IMR-90 (cell line): ENCODE data around the gene CNNM3. TPM values are rescaled to one million over a fixed set of nuclear protein-coding genes. Genes with fewer than 3 reads are reported as not detected.

Source experiments
- ATAC-seq: fragments of 200-7000 bp; cut with Tn5 transposase; 2 replicates; pipeline ENCODE4 v1.9.1; 2020; ENCODE audit warnings: low read depth, mild to moderate bottlenecking, moderate library complexity
- BruUV-seq: library from RNA; stranded (reverse); fragments of 400-500 nt; replicated peaks from 2 replicates; lab custom pipeline; 2021; lab: Mats Ljungman, UMichigan
- CTCF ChIA-PET: fragments of 300-600 bp; formaldehyde crosslinking; extraction: SDS; loops from one replicate; lab custom pipeline; 2021; ENCODE audit warnings: antibody characterized with exemption; lab: Yijun Ruan, JAX
- POLR2A ChIA-PET: fragments of 300-600 bp; sonication (Branson Sonifier 250); formaldehyde crosslinking; loops from one replicate; lab custom pipeline; 2022; ENCODE audit warnings: antibody characterized with exemption; ENCODE audit not compliant: unreplicated experiment; lab: Charles Lee
- DNase-seq: peaks from one replicate; pipeline ENCODE4 v3.0.0; 2013
- H2AFZ ChIP-seq: replicated peaks from 2 replicates; pipeline ENCODE3; 2013; ENCODE audit warnings: low read length, mild to moderate bottlenecking; ENCODE audit not compliant: poor library complexity
- H2AK5ac ChIP-seq: 2 replicates; pipeline ENCODE4 v1.6.1; 2013; ENCODE audit warnings: low read depth, low read length, inconsistent platforms
- H2AK9ac ChIP-seq: replicated peaks from 2 replicates; pipeline ENCODE3; 2013; ENCODE audit warnings: mild to moderate bottlenecking, low read depth, low read length, moderate library complexity; ENCODE audit not compliant: poor library complexity
- H2BK120ac ChIP-seq: 2 replicates; pipeline ENCODE4 v1.6.1; 2013; ENCODE audit warnings: low read depth, low read length, inconsistent platforms
- H2BK15ac ChIP-seq: 3 replicates; pipeline ENCODE4 v1.6.1; 2013; ENCODE audit warnings: low read depth, low read length, inconsistent platforms
- H2BK20ac ChIP-seq: 2 replicates; pipeline ENCODE4 v1.6.1; 2013; ENCODE audit warnings: low read depth, mild to moderate bottlenecking, inconsistent platforms, low read length, moderate library complexity
- H2BK5ac ChIP-seq: 2 replicates; pipeline ENCODE4 v1.6.1; 2013; ENCODE audit warnings: mild to moderate bottlenecking, low read depth, low read length, inconsistent platforms; ENCODE audit not compliant: poor library complexity, severe bottlenecking
- H3K14ac ChIP-seq: replicated peaks from 2 replicates; pipeline ENCODE4 v1.6.1; 2013; ENCODE audit warnings: low read depth, low read length, inconsistent platforms
- H3K18ac ChIP-seq: 2 replicates; pipeline ENCODE4 v1.6.1; 2013; ENCODE audit warnings: low read depth, low read length, control low read depth
- H3K23ac ChIP-seq: 2 replicates; pipeline ENCODE4 v1.6.1; 2013; ENCODE audit warnings: low read depth, low read length, inconsistent platforms
- H3K27ac ChIP-seq: 2 replicates; pipeline ENCODE4 v1.5.1; 2013; ENCODE audit warnings: mild to moderate bottlenecking, control low read depth, low read length; ENCODE audit not compliant: insufficient read depth
- H3K27me3 ChIP-seq: 2 replicates; pipeline ENCODE4 v1.6.1; 2013; ENCODE audit warnings: low read length; ENCODE audit not compliant: control insufficient read depth, insufficient read depth
- H3K36me3 ChIP-seq: 2 replicates; pipeline ENCODE4 v1.6.1; 2013; ENCODE audit warnings: low read length, mixed read lengths; ENCODE audit not compliant: control insufficient read depth, insufficient read depth
- H3K4ac ChIP-seq: 2 replicates; pipeline ENCODE4 v1.6.1; 2013; ENCODE audit warnings: low read depth, low read length, inconsistent platforms
- H3K4me1 ChIP-seq: 2 replicates; pipeline ENCODE4 v1.6.1; 2013; ENCODE audit warnings: low read length, mixed read lengths; ENCODE audit not compliant: control insufficient read depth, insufficient read depth
- H3K4me2 ChIP-seq: 2 replicates; pipeline ENCODE4 v1.6.1; 2013; ENCODE audit warnings: low read depth, mild to moderate bottlenecking, control low read depth, low read length, moderate library complexity
- H3K4me3 ChIP-seq: 2 replicates; pipeline ENCODE4 v1.5.1; 2013; ENCODE audit warnings: low read depth, mild to moderate bottlenecking, control low read depth, low read length, moderate library complexity; ENCODE audit not compliant: insufficient read depth
- H3K56ac ChIP-seq: 2 replicates; pipeline ENCODE4 v1.6.1; 2013; ENCODE audit warnings: low read length, inconsistent platforms; ENCODE audit not compliant: insufficient read depth; ENCODE audit errors: extremely low read depth
- H3K79me1 ChIP-seq, 2 experiments: 2 replicates each; pipeline ENCODE4 v1.6.1; 2013; ENCODE audit warnings: low read length in 2 of 2, inconsistent platforms in 1 of 2, low read depth in 1 of 2
- H3K9ac ChIP-seq: 2 replicates; pipeline ENCODE4 v1.6.1; 2013; ENCODE audit warnings: low read depth, low read length, control low read depth
- H3K9me1 ChIP-seq: 2 replicates; pipeline ENCODE4 v1.6.1; 2013; ENCODE audit warnings: low read length, inconsistent platforms; ENCODE audit not compliant: insufficient read depth
- H3K9me3 ChIP-seq: 2 replicates; pipeline ENCODE4 v1.6.1; 2013; ENCODE audit warnings: low read length; ENCODE audit not compliant: control insufficient read depth, insufficient read depth
- H4K20me1 ChIP-seq: 2 replicates; pipeline ENCODE4 v1.6.1; 2013; ENCODE audit warnings: low read length, inconsistent platforms; ENCODE audit not compliant: insufficient read depth
- H4K5ac ChIP-seq: 2 replicates; pipeline ENCODE4 v1.6.1; 2013; ENCODE audit warnings: mild to moderate bottlenecking, low read depth, low read length, control low read depth
- H4K8ac ChIP-seq, 2 experiments: 2 replicates each; pipeline ENCODE4 v1.6.1; 2013; ENCODE audit warnings: low read depth in 2 of 2, low read length in 2 of 2, control low read depth in 1 of 2, inconsistent platforms in 1 of 2
- H4K91ac ChIP-seq: 2 replicates; pipeline ENCODE4 v1.6.1; 2013; ENCODE audit warnings: low read depth, low read length, inconsistent platforms; ENCODE audit not compliant: insufficient read depth
- BHLHE40 ChIP-seq: fragments of 150-350 bp; IDR thresholded peaks from 2 replicates; pipeline ENCODE4 v1.6.1; 2016; ENCODE audit warnings: mild to moderate bottlenecking, low read depth, low read length
- CHD1 ChIP-seq: IDR thresholded peaks from 2 replicates; pipeline ENCODE4 v1.6.1; 2012; ENCODE audit warnings: low read depth, low read length, improper control_type of control experiment
- RCOR1 ChIP-seq: IDR thresholded peaks from 2 replicates; pipeline ENCODE4 v1.6.1; 2012; ENCODE audit warnings: mild to moderate bottlenecking, low read length, improper control_type of control experiment; ENCODE audit not compliant: insufficient replicate concordance
- USF2 ChIP-seq: fragments of 150-350 bp; IDR thresholded peaks from 2 replicates; pipeline ENCODE4 v1.6.1; 2017; ENCODE audit warnings: mild to moderate bottlenecking, antibody characterized with exemption, low read length, low read depth
- WGBS, 2 experiments: methylation state at CpG; one replicate each; pipeline versions ENCODE4 v1.1.5 to v1.1.7; 2013; ENCODE audit warnings: missing lambda C conversion rate in 2 of 2; ENCODE audit not compliant: insufficient read length in 1 of 2; ENCODE audit errors: extremely low coverage in 2 of 2; 5-methylcytosine and 5-hydroxymethylcytosine counted together
- dilution Hi-C: fragments of 300-500 bp; cut with HindIII; formaldehyde crosslinking; loops from one replicate; pipeline ENCODE4 v1.14.3; 2018; ENCODE audit warnings: low sequenced_read_pairs; ENCODE audit not compliant: unreplicated experiment
- in situ Hi-C: fragments of 300-500 bp; cut with MboI; formaldehyde crosslinking; loops from 3 replicates; pipeline ENCODE4 v1.14.3; 2019; ENCODE audit warnings: low sequenced_read_pairs, inconsistent platforms, mixed read lengths
- intact Hi-C: fragments of 100-400 bp; cut with micrococcal nuclease; formaldehyde crosslinking; loops from 2 replicates; pipeline ENCODE4 v1.10.0; 2022
- polyA plus RNA-seq, 3 experiments: library from polyadenylated mRNA; depleted of rRNA; stranded (reverse); fragments of >200 nt; gene quantifications; 2 replicates each; pipeline ENCODE4 v1.2.3, GENCODE V29; 2012; ENCODE audit warnings: low replicate concordance in 1 of 3
- total RNA-seq: library from RNA; depleted of rRNA; stranded (reverse); fragments of >200 nt; gene quantifications from 2 replicates; pipeline ENCODE4 v1.2.3, GENCODE V29; 2012
- TF ChIP-seq, protein P1 (sequence below): fragments of 150-350 bp; IDR thresholded peaks from 2 replicates; pipeline ENCODE4 v1.6.1; 2016; ENCODE audit warnings: low read depth, mild to moderate bottlenecking, low read length, moderate library complexity, borderline replicate concordance

The CNNM3 gene
- total and polyA plus RNA-seq, 2 of the 4 experiments (the other 2 are of a cell fraction): 2.3 to 6.1 TPM

- Histone ChIP-seq H2BK15ac (no peak overlapping the region), H4K8ac (no peak overlapping the region), H3K4ac (no peak overlapping the region), H3K4me2 (no peak overlapping the region), H3K27ac (no peak overlapping the region), H3K79me1 (no peaks in the 10 kb centered on the region), H4K91ac (no peak overlapping the region), H2AK9ac (no peak overlapping the region), H3K14ac (no peak overlapping the region), H2BK20ac (no peak overlapping the region), H3K4me1 (peaks cover 2% of the 10 kb centered on the region; the same call in 1 of the 2 replicates), H3K18ac (no peak overlapping the region), H2BK5ac (no peak overlapping the region), H3K9me3 (no peaks in the 10 kb centered on the region), H2AFZ (no peak overlapping the region), H4K5ac (no peak overlapping the region), H3K23ac (no peak overlapping the region), H4K20me1 (no peaks in the 10 kb centered on the region), H3K9ac (no peak overlapping the region), H3K4me3 (no peak overlapping the region), H2BK120ac (no peak overlapping the region), H3K9me1 (no peaks in the 10 kb centered on the region), H3K27me3 (peaks cover 17% of the 10 kb centered on the region; the same call in 1 of the 2 replicates), H3K56ac (no peak overlapping the region), H2AK5ac (no peak overlapping the region), H3K36me3 (no peaks in the 10 kb centered on the region)
- BruUV-seq: no TSS peak
- CTCF ChIA-PET: interaction anchor here (0.6 kb wide), 1 partner anchor 1925 kb away, joined by 4 read pairs; no protein-coding TSS in a partner anchor
- in situ Hi-C loops (no loop called here), dilution Hi-C loops (no loop called here), intact Hi-C loops (no loop called here)
- 88% methylated on average over 5 of the region's 8 CpGs; no CpG with 5 or more reads in 1 of the 2 experiments for WGBS, 2 experiments
- DNase-seq: no peak
- TF ChIP-seq RCOR1 (no peak), CHD1 (no peak), USF2 (no peak), BHLHE40 (no peak)
- TF ChIP-seq, protein P1, sequence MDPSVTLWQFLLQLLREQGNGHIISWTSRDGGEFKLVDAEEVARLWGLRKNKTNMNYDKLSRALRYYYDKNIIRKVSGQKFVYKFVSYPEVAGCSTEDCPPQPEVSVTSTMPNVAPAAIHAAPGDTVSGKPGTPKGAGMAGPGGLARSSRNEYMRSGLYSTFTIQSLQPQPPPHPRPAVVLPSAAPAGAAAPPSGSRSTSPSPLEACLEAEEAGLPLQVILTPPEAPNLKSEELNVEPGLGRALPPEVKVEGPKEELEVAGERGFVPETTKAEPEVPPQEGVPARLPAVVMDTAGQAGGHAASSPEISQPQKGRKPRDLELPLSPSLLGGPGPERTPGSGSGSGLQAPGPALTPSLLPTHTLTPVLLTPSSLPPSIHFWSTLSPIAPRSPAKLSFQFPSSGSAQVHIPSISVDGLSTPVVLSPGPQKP: no peak
- POLR2A ChIA-PET: no interaction called here
- ATAC-seq: no peak
Observed at GRCh38 chr2:96882906-96883305, 66.8 kb downstream of the CNNM3 start.
